ENCODE data around the gene HOXD9. TPM values are rescaled to one million over a fixed set of nuclear protein-coding genes. Genes with fewer than 3 reads are reported as not detected.

The HOXD9 gene
- total RNA-seq, 2 donors from 2014 or later: 1.4 TPM; not detected in 1

DNA sequence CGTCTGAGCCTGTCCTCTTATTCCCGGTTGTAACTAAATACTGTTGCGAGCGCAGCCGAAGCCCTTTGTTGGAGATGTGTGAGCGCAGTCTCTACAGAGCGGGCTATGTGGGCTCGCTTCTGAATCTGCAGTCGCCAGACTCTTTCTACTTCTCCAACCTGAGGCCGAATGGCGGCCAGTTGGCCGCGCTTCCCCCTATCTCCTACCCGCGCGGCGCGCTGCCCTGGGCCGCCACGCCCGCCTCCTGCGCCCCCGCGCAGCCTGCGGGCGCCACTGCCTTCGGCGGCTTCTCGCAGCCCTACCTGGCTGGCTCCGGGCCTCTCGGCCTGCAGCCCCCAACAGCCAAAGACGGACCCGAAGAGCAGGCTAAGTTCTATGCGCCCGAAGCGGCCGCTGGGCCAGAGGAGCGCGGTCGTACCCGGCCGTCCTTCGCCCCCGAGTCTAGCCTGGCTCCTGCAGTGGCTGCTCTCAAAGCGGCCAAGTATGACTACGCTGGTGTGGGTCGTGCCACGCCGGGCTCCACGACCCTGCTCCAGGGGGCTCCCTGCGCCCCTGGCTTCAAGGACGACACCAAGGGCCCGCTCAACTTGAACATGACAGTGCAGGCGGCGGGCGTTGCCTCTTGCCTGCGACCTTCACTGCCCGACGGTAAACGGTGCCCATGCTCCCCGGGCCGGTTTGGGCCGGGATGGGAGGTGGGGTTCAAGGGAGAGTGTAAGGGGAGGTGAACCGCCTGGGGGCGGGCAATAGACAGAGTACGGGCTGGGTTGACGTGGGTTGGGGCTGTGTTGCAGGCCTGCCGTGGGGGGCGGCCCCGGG lies 22.6 kb upstream of the HOXD9 start, which contains the start of gene HOXD12:
HOXD12 (plus strand) TSS at position 68 of the 819 bp plus-strand sequence; CDS start at position 75, 7 bp downstream.
- DNase-seq (ENCODE audit: low spot score) (no peak), ATAC-seq (ENCODE audit: insufficient number of reproducible peaks, low FRiP score, low read depth) (no peak)
- Histone ChIP-seq H3K9me3 (no peaks in the 10 kb centered on the region), H3K27ac (no peak within 1 kb of the TSS), H3K4me1 (ENCODE audit: control insufficient read depth in 1 of 2, low read depth in 2 of 2) (peaks cover 12 to 23% of the 10 kb centered on the region in 2 donors), H3K27me3 (replicated peaks; ENCODE audit: insufficient read depth) (peaks cover 74% of the 10 kb centered on the region), H3K36me3 (no peaks in the 10 kb centered on the region), H3K4me3 (no peak within 1 kb of the TSS)
- TF ChIP-seq, protein P1, sequence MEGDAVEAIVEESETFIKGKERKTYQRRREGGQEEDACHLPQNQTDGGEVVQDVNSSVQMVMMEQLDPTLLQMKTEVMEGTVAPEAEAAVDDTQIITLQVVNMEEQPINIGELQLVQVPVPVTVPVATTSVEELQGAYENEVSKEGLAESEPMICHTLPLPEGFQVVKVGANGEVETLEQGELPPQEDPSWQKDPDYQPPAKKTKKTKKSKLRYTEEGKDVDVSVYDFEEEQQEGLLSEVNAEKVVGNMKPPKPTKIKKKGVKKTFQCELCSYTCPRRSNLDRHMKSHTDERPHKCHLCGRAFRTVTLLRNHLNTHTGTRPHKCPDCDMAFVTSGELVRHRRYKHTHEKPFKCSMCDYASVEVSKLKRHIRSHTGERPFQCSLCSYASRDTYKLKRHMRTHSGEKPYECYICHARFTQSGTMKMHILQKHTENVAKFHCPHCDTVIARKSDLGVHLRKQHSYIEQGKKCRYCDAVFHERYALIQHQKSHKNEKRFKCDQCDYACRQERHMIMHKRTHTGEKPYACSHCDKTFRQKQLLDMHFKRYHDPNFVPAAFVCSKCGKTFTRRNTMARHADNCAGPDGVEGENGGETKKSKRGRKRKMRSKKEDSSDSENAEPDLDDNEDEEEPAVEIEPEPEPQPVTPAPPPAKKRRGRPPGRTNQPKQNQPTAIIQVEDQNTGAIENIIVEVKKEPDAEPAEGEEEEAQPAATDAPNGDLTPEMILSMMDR (IDR thresholded peaks at IDR 0.05): no peak

DNA sequence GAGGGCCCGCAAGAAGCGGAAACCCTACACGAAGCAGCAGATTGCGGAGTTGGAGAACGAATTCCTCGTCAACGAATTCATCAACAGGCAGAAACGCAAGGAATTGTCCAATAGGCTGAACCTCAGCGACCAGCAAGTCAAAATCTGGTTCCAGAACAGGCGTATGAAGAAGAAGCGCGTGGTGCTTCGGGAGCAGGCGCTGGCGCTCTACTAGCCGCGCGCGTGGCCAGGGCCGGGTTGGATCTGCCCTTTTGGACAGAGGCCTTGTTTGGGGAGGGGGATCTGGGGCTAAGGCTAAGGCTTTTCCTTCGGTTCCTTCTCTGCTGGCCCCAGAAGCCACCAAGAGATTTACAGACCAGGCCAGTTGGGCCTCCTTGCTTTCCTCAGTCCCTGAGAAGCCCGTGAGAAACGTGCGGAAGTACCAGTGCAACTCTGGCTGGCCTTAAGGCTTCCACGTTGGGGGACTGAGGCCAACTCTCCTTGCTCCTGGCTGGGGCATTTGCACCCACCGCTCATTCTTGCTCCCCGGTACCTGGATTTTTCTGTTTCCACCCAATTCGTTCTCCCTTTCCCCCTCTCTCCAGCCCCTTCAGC lies 21.9 kb upstream of the HOXD9 start:
- ATAC-seq (ENCODE audit: insufficient number of reproducible peaks, low FRiP score, low read depth) (no peak), DNase-seq (ENCODE audit: low spot score) (no peak)
- Histone ChIP-seq H3K4me1 (ENCODE audit: control insufficient read depth in 1 of 2, low read depth in 2 of 2) (peaks cover 12 to 24% of the 10 kb centered on the region in 2 donors), H3K27me3 (replicated peaks; ENCODE audit: insufficient read depth) (peaks cover 70% of the 10 kb centered on the region), H3K9me3 (no peaks in the 10 kb centered on the region), H3K36me3 (no peaks in the 10 kb centered on the region), H3K27ac (no peak overlapping the region), H3K4me3 (no peak overlapping the region)
- TF ChIP-seq, protein P1 (IDR thresholded peaks at IDR 0.05): no peak

DNA sequence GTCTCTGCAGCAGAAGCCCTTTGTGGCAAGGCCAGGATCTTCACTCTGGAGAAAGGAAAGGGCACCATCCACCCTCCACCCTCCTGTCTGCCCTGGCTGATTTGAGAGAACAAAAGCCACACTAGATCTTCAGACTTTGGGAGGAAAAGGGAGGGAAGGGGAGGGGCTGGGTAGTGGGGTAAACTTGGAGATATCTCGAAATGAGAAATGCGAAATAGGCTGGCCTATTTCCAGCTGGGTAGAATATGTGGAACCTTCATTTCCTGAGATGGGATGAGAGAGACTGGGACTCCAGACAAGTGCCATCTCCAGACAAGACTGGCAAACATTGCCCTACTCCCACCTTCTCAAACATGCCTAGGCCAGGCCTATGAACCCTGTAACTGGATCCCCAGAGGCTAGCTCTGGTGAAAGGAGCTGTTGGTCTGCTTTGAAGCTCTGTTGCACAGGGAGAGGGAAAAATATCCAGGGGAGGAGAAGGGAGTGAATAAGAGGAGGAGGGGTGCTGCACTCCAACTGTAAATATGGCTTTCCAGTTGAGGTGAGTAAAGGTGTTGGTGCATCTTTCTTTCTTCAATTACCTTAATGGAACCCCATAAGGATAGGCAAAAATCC lies 21.2 kb upstream of the HOXD9 start:
- no peak overlapping the region for H3K4me3 ChIP-seq
- H3K27me3 ChIP-seq (replicated peaks; ENCODE audit: insufficient read depth): peaks cover 69% of the 10 kb centered on the region
- H3K4me1 ChIP-seq (ENCODE audit: control insufficient read depth in 1 of 2, low read depth in 2 of 2): peaks cover 11 to 26% of the 10 kb centered on the region in 2 donors
- H3K9me3 ChIP-seq: no peaks in the 10 kb centered on the region
- H3K27ac ChIP-seq: no peak overlapping the region
- no peaks in the 10 kb centered on the region for H3K36me3 ChIP-seq
- DNase-seq (ENCODE audit: low spot score) (no peak), ATAC-seq (ENCODE audit: insufficient number of reproducible peaks, low FRiP score, low read depth) (no peak)
- TF ChIP-seq, protein P1 (IDR thresholded peaks at IDR 0.05): no peak

DNA sequence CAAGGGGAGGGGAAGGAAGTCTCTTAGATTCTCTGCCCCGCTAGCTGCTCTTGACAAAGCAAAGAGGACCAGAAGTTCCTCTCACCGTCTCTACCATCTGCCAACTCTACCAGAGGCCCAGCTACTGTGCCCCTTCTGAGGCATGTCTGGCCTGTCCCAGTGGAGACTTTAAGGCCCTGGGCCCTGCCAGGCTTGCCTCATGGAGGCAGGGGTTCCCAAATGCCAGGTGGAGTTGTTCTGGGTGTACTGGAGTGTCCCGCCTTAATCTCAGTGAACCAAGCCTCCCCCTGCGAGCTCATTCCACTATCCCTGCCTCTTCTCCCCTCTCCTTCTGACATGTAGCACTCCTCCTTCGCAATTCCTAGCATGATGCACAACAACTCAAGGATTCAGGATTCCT lies 20.7 kb upstream of the HOXD9 start:
- peaks cover 10 to 25% of the 10 kb centered on the region in 2 donors for H3K4me1 ChIP-seq (ENCODE audit: control insufficient read depth in 1 of 2, low read depth in 2 of 2)
- ATAC-seq (ENCODE audit: insufficient number of reproducible peaks, low FRiP score, low read depth): no peak
- no peak for DNase-seq (ENCODE audit: low spot score)

More for the DNA sequence above, 20.7 kb upstream of the HOXD9 start:
- Histone ChIP-seq H3K27me3 (replicated peaks; ENCODE audit: insufficient read depth) (peaks cover 64% of the 10 kb centered on the region), H3K27ac (no peak overlapping the region), H3K9me3 (no peaks in the 10 kb centered on the region), H3K36me3 (no peaks in the 10 kb centered on the region), H3K4me3 (no peak overlapping the region)
- TF ChIP-seq, protein P1 (IDR thresholded peaks at IDR 0.05): no peak
